ENCODE results near the gene FHL2.

FHL2 gene

DNA sequence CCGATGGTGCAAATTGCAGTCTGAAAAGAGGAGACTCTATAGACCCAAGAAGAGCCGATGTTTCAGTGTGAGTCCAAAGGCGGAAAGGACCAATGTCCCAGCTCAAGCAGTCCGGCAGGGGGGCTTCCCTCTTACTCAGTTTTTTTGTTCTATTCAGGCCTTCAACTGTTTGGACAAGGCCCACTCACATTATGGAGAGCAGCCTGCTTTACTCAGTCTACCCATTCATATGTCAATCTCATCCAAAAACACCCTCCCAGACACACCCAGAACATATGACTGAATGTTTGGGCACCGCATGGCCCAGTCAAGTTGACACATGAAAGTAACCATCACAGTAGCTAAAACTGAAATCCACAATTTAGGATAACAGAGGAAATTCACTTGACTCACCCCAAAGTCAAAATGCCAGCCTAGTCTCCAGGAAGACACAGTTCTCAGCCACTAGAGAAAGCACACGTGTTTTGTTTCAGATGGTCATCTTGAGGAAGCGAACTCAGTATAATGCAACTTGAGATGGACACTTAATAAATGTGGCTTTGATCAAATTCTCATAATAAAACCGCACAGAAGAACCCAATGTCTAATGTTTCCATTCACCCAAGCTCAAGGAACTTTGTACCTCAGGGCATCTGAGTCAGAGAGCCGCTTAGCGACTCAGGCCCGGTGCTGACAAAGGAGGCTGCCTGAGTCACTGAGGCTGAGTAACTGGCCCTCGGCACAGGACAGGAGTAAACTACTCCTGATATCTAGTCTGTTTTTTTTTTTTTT, 2.4 kb downstream of the FHL2 start:
- DNase-seq: no peak

GRCh38 chr2:105395691-105396090, 3.2 kb downstream of the FHL2 start:
- DNase-seq: no peak

GRCh38 chr2:105394951-105395611, 3.8 kb downstream of the FHL2 start:
- DNase-seq: no peak

DNA sequence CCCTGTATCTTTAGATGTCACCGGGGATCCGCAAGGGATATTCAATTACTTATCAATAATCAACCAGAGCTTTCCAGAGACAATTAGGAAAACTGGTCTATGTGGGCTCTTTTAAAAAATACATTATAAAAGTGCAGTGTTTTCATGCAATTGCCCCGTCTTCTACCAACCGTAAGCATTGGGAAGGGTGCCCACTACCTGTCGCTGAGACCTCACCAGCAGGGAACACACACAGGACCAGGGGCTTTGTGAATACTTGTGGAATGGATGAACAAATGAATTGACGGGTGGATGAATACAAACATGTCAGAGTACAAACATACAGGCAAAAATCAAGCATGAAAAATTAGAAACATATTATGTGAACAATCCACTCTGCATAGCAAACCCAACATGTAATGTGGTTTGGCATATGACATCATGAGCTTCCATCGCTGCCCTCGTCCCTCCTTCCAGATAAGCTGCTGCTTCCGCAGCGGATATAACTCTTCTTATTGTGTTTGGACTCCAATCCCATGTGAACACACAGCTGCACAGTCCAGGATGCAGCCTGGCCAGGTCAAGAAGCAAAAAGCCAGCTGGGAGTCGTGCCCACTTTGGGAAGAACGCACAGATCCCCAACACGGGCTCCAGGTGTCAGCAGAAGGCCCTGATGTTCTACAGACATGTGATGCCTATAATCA, 5.3 kb downstream of the FHL2 start:
- no peak for DNase-seq

DNA sequence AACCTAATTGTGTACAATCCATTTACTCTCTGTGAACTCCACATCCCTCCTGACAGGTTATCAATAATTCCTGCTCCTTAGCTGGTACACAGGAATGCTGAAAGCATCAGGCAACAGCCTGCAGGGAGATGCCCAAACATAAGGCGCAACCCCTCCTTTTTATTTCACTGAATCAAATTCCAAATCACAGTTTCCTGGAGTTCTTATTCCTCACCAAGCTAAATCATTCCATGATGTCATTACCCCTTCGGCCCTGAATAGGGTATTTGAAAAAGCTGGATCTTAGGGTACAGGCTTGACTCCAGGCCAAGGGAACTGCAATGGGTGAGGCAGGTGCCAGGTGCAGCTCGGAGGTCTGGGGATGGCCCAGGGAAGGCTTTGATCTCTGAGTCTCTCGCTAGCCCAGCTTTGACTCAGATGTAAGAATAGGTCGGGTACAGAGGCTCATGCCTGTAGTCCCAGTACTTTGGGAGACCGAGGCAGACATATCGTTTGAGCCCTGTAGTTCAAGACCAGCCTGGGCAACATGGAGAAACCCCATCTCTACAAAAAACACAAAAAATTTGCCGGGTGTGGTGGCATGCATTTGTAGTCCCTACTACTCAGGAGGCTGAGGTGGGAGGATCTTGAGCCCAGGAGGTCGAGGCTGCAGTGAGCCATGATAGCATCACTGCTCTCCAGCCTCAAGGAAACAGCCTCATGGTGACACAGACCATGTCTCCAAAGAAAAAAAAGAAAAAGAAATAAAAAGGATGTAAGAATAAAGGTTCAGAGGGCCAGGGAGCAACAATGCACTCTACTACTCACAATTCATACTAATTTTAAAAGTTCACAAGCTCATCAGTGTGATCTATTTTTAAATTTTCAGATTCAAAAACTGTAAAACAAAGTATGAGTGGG, 6.8 kb downstream of the FHL2 start:
- no peak for DNase-seq

GRCh38 chr2:105391058-105391627, 7.7 kb downstream of the FHL2 start:
- DNase-seq: no peak

GRCh38 chr2:105390454-105390853, 8.4 kb downstream of the FHL2 start:
- no peak for DNase-seq

DNA sequence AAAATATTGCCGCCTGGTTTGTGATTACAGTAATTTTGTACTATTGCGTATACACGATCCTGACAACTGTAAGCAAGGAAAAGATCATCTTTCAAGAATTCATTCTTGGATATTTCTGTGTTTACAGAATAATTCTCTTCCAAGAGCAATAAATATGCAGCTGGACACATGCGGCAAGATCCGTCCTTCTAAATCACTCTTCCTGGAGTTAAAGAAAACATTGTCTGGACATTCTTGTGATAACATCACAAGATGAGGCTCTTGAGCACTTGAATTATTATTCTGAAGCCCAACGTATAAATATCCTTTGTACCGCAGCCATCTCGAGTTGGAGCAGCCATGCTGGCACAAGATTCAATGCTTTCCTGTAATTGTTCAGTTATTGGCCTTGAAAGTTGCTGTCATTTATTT, 9.9 kb downstream of the FHL2 start:
- DNase-seq: no peak

- DNase-seq: no peak
Measured at GRCh38 chr2:105387225-105387624, 11.6 kb downstream of the FHL2 start.

DNA sequence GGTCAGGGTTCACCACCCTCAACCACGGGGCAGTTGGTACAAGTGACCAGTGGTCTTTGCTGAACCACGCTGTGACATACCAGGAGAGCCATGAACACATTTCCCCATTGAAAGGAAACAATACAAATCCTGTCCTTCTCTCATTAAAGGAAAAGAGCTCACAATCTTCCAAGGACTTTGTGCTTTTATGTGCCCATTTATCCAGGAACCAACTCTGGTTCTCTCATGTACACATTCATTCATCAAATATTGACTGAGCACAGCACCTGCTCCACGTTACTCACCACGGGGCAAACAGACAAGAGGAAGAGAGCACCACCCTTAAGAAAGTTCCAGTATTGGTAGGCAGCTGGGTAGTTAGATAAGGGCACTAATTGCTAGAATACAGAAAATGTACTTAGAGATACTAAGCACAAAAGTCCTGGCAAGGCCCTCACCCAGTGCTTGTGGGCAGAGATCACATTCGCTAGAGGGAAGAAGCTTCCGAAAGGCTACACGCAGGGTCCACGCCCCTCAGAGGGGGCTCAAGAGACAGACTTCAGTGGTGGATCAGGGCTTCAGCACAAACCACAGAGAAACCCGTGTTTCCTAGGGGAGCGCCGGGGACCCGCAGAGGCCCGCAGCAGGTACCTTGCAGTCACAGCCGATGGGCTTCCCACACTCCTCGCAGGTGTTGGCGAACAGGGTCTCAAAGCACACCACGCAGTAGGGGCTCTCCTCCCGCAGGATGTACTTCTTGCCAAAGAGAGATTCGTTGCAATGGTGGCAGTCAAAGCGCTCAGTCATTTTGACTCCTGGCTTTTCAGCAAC, 12.9 kb downstream of the FHL2 start:
- DNase-seq: no peak

GRCh38 chr2:105384861-105385260, 14.0 kb downstream of the FHL2 start:
- DNase-seq: no peak

- no peak for DNase-seq
Measured at GRCh38 chr2:105384216-105384615, 14.6 kb downstream of the FHL2 start.

- no peak for DNase-seq
Measured at GRCh38 chr2:105383432-105384166, 15.3 kb downstream of the FHL2 start.

GRCh38 chr2:105382177-105382576, 16.7 kb downstream of the FHL2 start:
- DNase-seq: no peak

GRCh38 chr2:105381101-105381668, 17.7 kb downstream of the FHL2 start:
- no peak for DNase-seq

GRCh38 chr2:105380432-105381100, 18.3 kb downstream of the FHL2 start:
- no peak for DNase-seq

DNA sequence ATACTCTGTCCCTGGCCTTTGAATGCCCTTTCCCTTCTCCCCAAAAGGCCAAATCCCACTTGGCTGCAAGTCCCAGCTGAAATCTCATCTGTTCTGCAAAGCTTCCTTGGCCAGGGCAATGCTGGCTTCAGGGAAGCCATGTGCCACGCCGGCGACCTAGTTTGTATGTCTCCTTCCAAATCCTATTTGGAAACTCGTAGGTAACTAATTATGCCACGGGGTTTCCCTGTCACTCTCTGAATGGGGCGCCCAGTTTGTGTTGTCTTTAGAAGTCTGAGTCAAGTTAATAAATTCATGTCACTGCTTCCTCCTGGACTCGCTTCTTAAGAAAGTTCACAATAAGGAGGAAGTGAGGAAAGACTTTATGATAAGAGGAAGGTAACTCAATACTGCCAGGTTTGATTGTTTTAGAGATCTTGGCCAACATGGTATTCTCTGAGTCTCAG, 19.1 kb downstream of the FHL2 start:
- DNase-seq: no peak

DNA sequence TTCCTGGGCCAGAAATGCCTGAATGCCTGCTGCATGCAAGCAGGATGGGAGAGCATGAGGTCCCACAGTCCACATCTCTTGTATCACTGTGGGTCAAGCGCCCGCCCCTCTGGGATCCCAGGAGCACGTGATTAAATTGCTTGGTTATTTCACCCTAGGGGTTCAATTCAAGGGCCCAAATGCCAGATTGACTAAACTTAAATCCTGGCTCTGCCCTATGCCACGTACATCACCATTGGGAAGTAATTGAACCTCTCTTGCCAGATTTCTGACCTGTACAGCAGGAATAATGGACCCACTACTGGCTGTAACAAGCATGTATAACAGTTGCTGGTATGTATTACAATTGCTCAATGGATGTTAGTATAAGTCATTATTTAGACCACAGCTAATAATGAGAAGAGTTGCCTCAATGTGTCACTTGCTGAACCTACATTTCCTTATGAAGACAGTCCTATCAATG, 19.9 kb downstream of the FHL2 start:
- DNase-seq: no peak

DNA sequence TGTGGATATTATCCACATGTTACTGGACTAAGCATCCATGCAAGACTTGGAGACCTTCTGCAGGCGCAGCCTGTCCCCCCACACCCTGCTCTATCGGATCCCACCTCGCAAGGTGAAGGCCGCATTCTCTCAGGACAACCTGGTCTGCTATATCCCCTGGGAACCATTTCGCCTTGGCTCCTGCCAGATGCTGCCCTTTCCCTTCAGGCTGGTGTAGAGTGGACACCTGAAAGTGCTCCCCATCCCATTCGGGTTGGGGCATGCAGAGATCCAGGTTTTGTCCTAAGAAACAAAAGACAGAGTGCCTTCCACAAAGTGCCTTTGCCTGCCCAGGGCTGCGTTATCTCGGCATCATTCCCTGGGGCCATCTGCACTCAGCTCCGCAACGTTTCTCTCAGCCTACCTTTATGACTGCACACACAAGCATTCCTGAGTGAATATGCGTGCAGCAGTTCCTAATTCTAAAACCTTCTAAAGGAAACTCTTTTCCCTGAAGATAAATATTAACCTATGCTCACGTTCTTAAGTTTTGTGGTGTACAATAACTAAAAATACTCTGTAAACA, 20.5 kb downstream of the FHL2 start:
- no peak for DNase-seq

- no peak for DNase-seq
Measured at GRCh38 chr2:105377871-105378270, 21.0 kb downstream of the FHL2 start.
